K562 (cell line): ENCODE measurements around the gene TMEM87A. TPM values are rescaled to one million over a fixed set of nuclear protein-coding genes. Genes with fewer than 3 reads are reported as not detected.

Experiments
- ATAC-seq: fragments of 200-7000 bp; cut with Tn5 transposase; 3 replicates; pipeline ENCODE4 v1.9.1; 2020; ENCODE audit warnings: moderate library complexity
- BruUV-seq: library from RNA; stranded (reverse); fragments of 400-500 nt; replicated peaks from 2 replicates; lab custom pipeline; 2021; lab: Mats Ljungman, UMichigan
- CTCF ChIA-PET: fragments of 300-600 bp; formaldehyde crosslinking; extraction: SDS; loops from one replicate; lab custom pipeline; 2021; ENCODE audit warnings: low intra/inter-chr PET ratio; lab: Yijun Ruan, JAX
- POLR2A ChIA-PET: fragments of 300-600, 350-650 bp; sonication (Branson Sonifier 250); formaldehyde crosslinking; extraction: SDS; loops from one replicate; lab custom pipeline; 2021; ENCODE audit warnings: antibody characterized with exemption, inconsistent platforms; lab: Yijun Ruan, JAX
- DNase-seq, 4 experiments: peaks; one replicate each; pipeline versions ENCODE4 v3.0.0 to v3.0.0-alpha.2; 2011 to 2018; ENCODE audit warnings: low spot score in 3 of 4, mixed read lengths in 3 of 4; ENCODE audit errors: extremely low read depth in 1 of 4
- FAIRE-seq: peaks from 2 replicates; lab custom pipeline; 2011; peaks lifted over from hg19 to GRCh38; lab: Jason Lieb, UNC
- H2AFZ ChIP-seq: 2 replicates; pipeline ENCODE4 v1.6.0; 2011; ENCODE audit warnings: low read depth, low read length, control low read depth, inconsistent platforms
- H3K27ac ChIP-seq: fragments of 200-600 bp; 3 replicates; pipeline ENCODE4 v1.8.0; 2011; ENCODE audit warnings: low read depth, mild to moderate bottlenecking, control low read depth, inconsistent platforms, low read length, moderate library complexity, mixed read lengths; ENCODE audit errors: extremely low read depth
- H3K27me3 ChIP-seq, 2 experiments: fragments of 300-600 bp in 1 of 2; 2 replicates in 1 of 2; 3 replicates in 1 of 2; pipeline versions ENCODE4 v1.6.0 to v1.8.0; 2011; ENCODE audit warnings: inconsistent platforms in 2 of 2, low read length in 2 of 2, mild to moderate bottlenecking in 1 of 2, mixed read lengths in 1 of 2, moderate library complexity in 1 of 2; ENCODE audit not compliant: control insufficient read depth in 2 of 2, insufficient read depth in 2 of 2
- H3K36me3 ChIP-seq: fragments of 300-600 bp; 3 replicates; pipeline ENCODE4 v1.8.0; 2011; ENCODE audit warnings: mild to moderate bottlenecking, low read length, inconsistent platforms; ENCODE audit not compliant: control insufficient read depth, insufficient read depth
- H3K4me1 ChIP-seq, 2 experiments: fragments of 200-600 bp in 1 of 2; replicated peaks in 1 of 2; 2 replicates in 1 of 2; 3 replicates in 1 of 2; pipeline versions ENCODE4 v1.5.1 to v1.8.0; 2011; ENCODE audit warnings: inconsistent platforms in 2 of 2, low read length in 2 of 2, mild to moderate bottlenecking in 1 of 2, mixed read lengths in 1 of 2, moderate library complexity in 1 of 2; ENCODE audit not compliant: control insufficient read depth in 2 of 2, insufficient read depth in 2 of 2
- H3K4me2 ChIP-seq: 2 replicates; pipeline ENCODE4 v1.6.1; 2011; ENCODE audit warnings: low read length, control low read depth, inconsistent platforms, mixed read lengths; ENCODE audit not compliant: insufficient read depth
- H3K4me3 ChIP-seq: fragments of 200-600 bp; sonication (generic), shearing (Covaris generic); 2 replicates; pipeline ENCODE4 v1.5.1; 2016; ENCODE audit warnings: control low read depth, inconsistent platforms
- H3K79me2 ChIP-seq: fragments of 200-600 bp; 3 replicates; pipeline ENCODE4 v1.8.0; 2011; ENCODE audit warnings: low read length, inconsistent platforms; ENCODE audit not compliant: control insufficient read depth, insufficient read depth
- H3K9ac ChIP-seq, 2 experiments: 2 replicates each; pipeline versions ENCODE4 v1.6.0 to v1.6.1; 2011; ENCODE audit warnings: low read depth in 2 of 2, low read length in 2 of 2, control low read depth in 1 of 2, inconsistent platforms in 1 of 2, mild to moderate bottlenecking in 1 of 2, mixed read lengths in 1 of 2; ENCODE audit not compliant: insufficient read depth in 1 of 2
- H3K9me1 ChIP-seq: one replicate; pipeline ENCODE4 v1.6.0; 2011; ENCODE audit warnings: inconsistent platforms, mild to moderate bottlenecking, low read length, moderate library complexity; ENCODE audit not compliant: control insufficient read depth, insufficient read depth
- H3K9me3 ChIP-seq: replicated peaks from 2 replicates; pipeline ENCODE4 v1.5.1; 2011; ENCODE audit warnings: low read depth, low read length, inconsistent platforms; ENCODE audit not compliant: control insufficient read depth, insufficient read depth
- H4K20me1 ChIP-seq: replicated peaks from 2 replicates; pipeline ENCODE4 v1.6.1; 2011; ENCODE audit warnings: low read length, inconsistent platforms, mixed read lengths; ENCODE audit not compliant: control insufficient read depth, insufficient read depth
- ATF7 ChIP-seq: fragments of 450-650 bp; IDR thresholded peaks from 2 replicates; pipeline ENCODE4 v1.7.1; 2014; ENCODE audit warnings: mild to moderate bottlenecking, moderate library complexity
- DACH1 ChIP-seq: fragments of 450-650 bp; IDR thresholded peaks from 2 replicates; pipeline ENCODE4 v1.6.1; 2018; ENCODE audit not compliant: partially characterized antibody
- EP300 ChIP-seq: IDR thresholded peaks from 2 replicates; pipeline ENCODE4 v1.6.1; 2012; ENCODE audit warnings: low read length, improper control_type of control experiment
- FOXO4 ChIP-seq: fragments of 450-650 bp; formaldehyde crosslinking; IDR thresholded peaks from 2 replicates; pipeline ENCODE4 v1.4.0; 2020; ENCODE audit warnings: mild to moderate bottlenecking, moderate library complexity
- GATA2 ChIP-seq: sonication (generic); formaldehyde crosslinking; IDR thresholded peaks from 2 replicates; pipeline ENCODE4 v1.4.0; 2020; ENCODE audit warnings: mild to moderate bottlenecking, missing genetic modification reagents
- GTF2F1 ChIP-seq: IDR thresholded peaks from 2 replicates; pipeline ENCODE4 v1.6.1; 2011; ENCODE audit warnings: low read depth, low read length, improper control_type of control experiment
- GTF3C2 ChIP-seq: IDR thresholded peaks from 3 replicates; pipeline ENCODE4 v1.6.1; 2011; ENCODE audit warnings: borderline replicate concordance, mild to moderate bottlenecking, moderate library complexity; ENCODE audit not compliant: insufficient read length; ENCODE audit errors: extremely low read depth
- MYNN ChIP-seq, 2 experiments: sonication (generic); formaldehyde crosslinking in 1 of 2; IDR thresholded peaks; 2 replicates each; pipeline versions ENCODE4 v1.5.0 to v1.6.1; 2016 to 2020; ENCODE audit warnings: antibody characterized with exemption in 1 of 2, missing genetic modification reagents in 1 of 2
- NCOA2 ChIP-seq, 2 experiments: fragments of 450-650 bp; IDR thresholded peaks; 2 replicates each; pipeline ENCODE4 v1.6.1; 2018; ENCODE audit warnings: mild to moderate bottlenecking in 2 of 2, moderate library complexity in 1 of 2; ENCODE audit not compliant: partially characterized antibody in 2 of 2
- NCOR1 ChIP-seq: fragments of 450-650 bp; IDR thresholded peaks from 2 replicates; pipeline ENCODE4 v1.6.1; 2016; ENCODE audit warnings: mild to moderate bottlenecking, moderate library complexity
- RAD21 ChIP-seq, 2 experiments: fragments of 250-450 bp in 1 of 2; fragments of 450-650 bp in 1 of 2; sonication (Bioruptor Pico) in 1 of 2; formaldehyde crosslinking in 1 of 2; IDR thresholded peaks in 1 of 2; conservative IDR thresholded peaks in 1 of 2; 2 replicates each; pipeline versions ENCODE4 v1.4.0 to v1.8.0; 2020 to 2022; ENCODE audit warnings: mild to moderate bottlenecking in 2 of 2, moderate library complexity in 1 of 2
- SAFB2 ChIP-seq: fragments of 200-400 bp; formaldehyde crosslinking; IDR thresholded peaks from 2 replicates; pipeline ENCODE4 v1.6.1; 2018; ENCODE audit warnings: borderline replicate concordance, low read length, low read depth, moderate library complexity; ENCODE audit not compliant: severe bottlenecking
- SMC3 ChIP-seq: conservative IDR thresholded peaks from 2 replicates; pipeline ENCODE4 v1.6.1; 2011; ENCODE audit warnings: low read depth, low read length, improper control_type of control experiment; ENCODE audit not compliant: insufficient read depth
- TFE3 ChIP-seq: fragments of 450-650 bp; formaldehyde crosslinking; IDR thresholded peaks from 2 replicates; pipeline ENCODE4 v1.4.0; 2020; ENCODE audit warnings: mild to moderate bottlenecking, mixed read lengths
- ZNF445 ChIP-seq: fragments of 250-450 bp; sonication (Bioruptor Pico); IDR thresholded peaks from 2 replicates; pipeline ENCODE4 v1.4.0; 2020; ENCODE audit warnings: low read depth, mild to moderate bottlenecking, moderate library complexity
- WGBS: fragments of 100-300 bp; shearing (Covaris generic); methylation state at CpG from one replicate; pipeline ENCODE4 v1.1.6; 2016; ENCODE audit warnings: low coverage, mixed read lengths; ENCODE audit not compliant: insufficient coverage; ENCODE audit errors: missing lambda C conversion rate; 5-methylcytosine and 5-hydroxymethylcytosine counted together
- in situ Hi-C: fragments of 300-500 bp; cut with MboI; formaldehyde crosslinking; loops from 4 replicates; pipeline ENCODE4 v1.15.0; 2018; ENCODE audit warnings: inconsistent platforms, mixed read lengths
- intact Hi-C: fragments of 100-400 bp; cut with micrococcal nuclease; formaldehyde crosslinking; loops from 2 replicates; pipeline ENCODE4 v1.14.2; 2022
- polyA plus RNA-seq, 8 experiments: library from polyadenylated mRNA; depleted of rRNA in 4 of 8; stranded (reverse) in 5 of 8; unstranded in 3 of 8; fragments of >200 nt; fragmentation: Nextera tagmentation in 2 of 8; fragmentation: Illumina TruSeq in 1 of 8; extraction: Ambion mirVana in 2 of 8; extraction: Trizol in 1 of 8; gene quantifications; 2 replicates each; pipeline versions ENCODE4 v1.2.1 to v1.2.3, GENCODE V29; 2011 to 2014; ENCODE audit warnings: inconsistent platforms in 1 of 8, missing spikeins in 1 of 8
- total RNA-seq, 7 experiments: library from RNA; depleted of rRNA in 6 of 7; stranded (reverse); fragments of >200 nt in 6 of 7; fragmentation: Illumina TruSeq in 2 of 7; extraction: Trizol in 2 of 7; gene quantifications; 2 replicates each; pipeline versions ENCODE4 v1.2.1 to v1.2.3, GENCODE V29; 2011 to 2021; ENCODE audit warnings: low replicate concordance in 1 of 7

The TMEM87A gene
- total and polyA plus RNA-seq, 9 of the 15 experiments (the other 6 are each of a cell fraction or from before 2014, with no cell fraction given): 16.6 to 43.3 (median 29.6) TPM

GRCh38 chr15:42163947-42164550 is 109.2 kb downstream of the TMEM87A start (continued):
- no peak for TF ChIP-seq GTF3C2

GRCh38 chr15:42163291-42163690 is 109.9 kb downstream of the TMEM87A start:
- Histone ChIP-seq H3K9ac (no peak overlapping the region), H3K4me1 (peaks cover 6 to 7% of the 10 kb centered on the region in 2 experiments; a peak in 4 of 5 replicates), H3K36me3 (peaks cover 93% of the 10 kb centered on the region), H3K79me2 (no peaks in the 10 kb centered on the region), H3K9me3 (no peaks in the 10 kb centered on the region), H3K4me3 (no peak overlapping the region)
- DNase-seq: no peak
- POLR2A ChIA-PET: interaction anchor here (1.0 to 1.6 kb wide), 2 partner anchors 9 to 44 kb away, joined by 3 to 7 read pairs; no protein-coding TSS in a partner anchor
- FAIRE-seq: no peak
- ATAC-seq: no peak
- WGBS: 79% methylated on average over 9 of the region's 9 CpGs
- in situ Hi-C loops: no loop called here
- BruUV-seq: no TSS peak
- TF ChIP-seq NCOA2 (IDR thresholded peaks at IDR 0.05; ENCODE audit: partially characterized antibody in 2 of 2): no peak
- TF ChIP-seq SAFB2: no peak
- no peak for TF ChIP-seq NCOR1
- no peak for TF ChIP-seq TFE3 (CRISPR knock-in tag)
- no peak for TF ChIP-seq RAD21 (CRISPR knock-in tag; conservative IDR thresholded peaks at IDR 0.05 in 1 of 2, IDR thresholded peaks at IDR 0.05 in 1 of 2)
- TF ChIP-seq SMC3: no peak
- no peak for TF ChIP-seq DACH1
- TF ChIP-seq ZNF445: no peak
- TF ChIP-seq MYNN (IDR thresholded peaks at IDR 0.05): no peak
- TF ChIP-seq MYNN (CRISPR knock-in tag; IDR thresholded peaks at IDR 0.05): no peak
- no peak for TF ChIP-seq EP300
- TF ChIP-seq ATF7: no peak
- TF ChIP-seq GTF2F1: no peak
- no peak for TF ChIP-seq FOXO4 (CRISPR knock-in tag)
- TF ChIP-seq GATA2: no peak
- TF ChIP-seq, all 486 proteins: peak for 0
- intact Hi-C loops: no loop called here
- H2AFZ ChIP-seq: no peak overlapping the region
- H3K27ac ChIP-seq: no peak overlapping the region
- H4K20me1 ChIP-seq: no peaks in the 10 kb centered on the region
- H3K9me1 ChIP-seq: peaks cover 5% of the 10 kb centered on the region
- CTCF ChIA-PET: no interaction called here
- no peak overlapping the region for H3K4me2 ChIP-seq
- H3K27me3 ChIP-seq: no peaks in the 10 kb centered on the region
